HepG2 (cell line): Measurements from ENCODE around the gene B4GALT7. TPM values are rescaled to one million over a fixed set of nuclear protein-coding genes. Genes with fewer than 3 reads are reported as not detected.
A peak's percentile ranks its signal among the peaks of the same experiment; 100 is the strongest.

Experiments
- BHLHE40 ChIP-seq: IDR thresholded peaks from 2 replicates; pipeline ENCODE4 v1.6.1; 2011; ENCODE audit warnings: low read length, improper control_type of control experiment
- BRF2 ChIP-seq: sonication (generic); formaldehyde crosslinking; IDR thresholded peaks from 2 replicates; pipeline ENCODE4 v1.8.1; 2022; ENCODE audit warnings: mild to moderate bottlenecking, missing genetic modification reagents
- CCAR2 ChIP-seq: fragments of 200-400 bp; formaldehyde crosslinking; optimal IDR thresholded peaks from 2 replicates; pipeline ENCODE3; 2018; ENCODE audit warnings: low read depth, mild to moderate bottlenecking, low read length, moderate library complexity
- CREB3 ChIP-seq: sonication (generic); formaldehyde crosslinking; IDR thresholded peaks from 2 replicates; pipeline ENCODE4 v1.5.0; 2020; ENCODE audit warnings: missing genetic modification reagents
- DNMT1 ChIP-seq: sonication (generic); formaldehyde crosslinking; IDR thresholded peaks from 2 replicates; pipeline ENCODE4 v1.5.1; 2020; ENCODE audit warnings: mild to moderate bottlenecking, missing genetic modification reagents
- FUBP1 ChIP-seq: sonication (generic); formaldehyde crosslinking; IDR thresholded peaks from 2 replicates; pipeline ENCODE4 v1.5.1; 2020; ENCODE audit warnings: missing genetic modification reagents, mild to moderate bottlenecking, borderline replicate concordance
- HNRNPK ChIP-seq: fragments of 200-400 bp; formaldehyde crosslinking; IDR thresholded peaks from 2 replicates; pipeline ENCODE4 v1.6.1; 2018; ENCODE audit warnings: low read length, low read depth, moderate library complexity, mild to moderate bottlenecking; ENCODE audit not compliant: poor library complexity, severe bottlenecking
- KMT2B ChIP-seq: IDR thresholded peaks from 2 replicates; pipeline ENCODE4 v1.6.1; 2016; ENCODE audit warnings: missing genetic modification reagents, missing compliant biosample characterization
- PCBP1 ChIP-seq: fragments of 200-400 bp; formaldehyde crosslinking; IDR thresholded peaks from 2 replicates; pipeline ENCODE4 v1.6.1; 2017; ENCODE audit warnings: mild to moderate bottlenecking, low read depth, low read length, borderline replicate concordance
- RCOR2 ChIP-seq: IDR thresholded peaks from 2 replicates; pipeline ENCODE4 v1.6.1; 2016; ENCODE audit warnings: missing biosample characterization, missing genetic modification reagents
- RERE ChIP-seq: IDR thresholded peaks from 2 replicates; pipeline ENCODE4 v1.6.1; 2016; ENCODE audit warnings: low read depth, missing genetic modification reagents, missing compliant biosample characterization
- SIX1 ChIP-seq: sonication (generic); formaldehyde crosslinking; IDR thresholded peaks from 2 replicates; pipeline ENCODE4 v1.4.0; 2020; ENCODE audit warnings: missing genetic modification reagents, borderline replicate concordance
- YY1 ChIP-seq: IDR thresholded peaks from 2 replicates; pipeline ENCODE4 v1.6.1; 2011; ENCODE audit warnings: low read length, low read depth, moderate library complexity, mild to moderate bottlenecking; ENCODE audit not compliant: insufficient read depth, insufficient replicate concordance
- ZNF224 ChIP-seq: sonication (generic); formaldehyde crosslinking; IDR thresholded peaks from 2 replicates; pipeline ENCODE4 v1.5.0; 2020; ENCODE audit warnings: mild to moderate bottlenecking, missing genetic modification reagents
- ZNF335 ChIP-seq: sonication (generic); formaldehyde crosslinking; IDR thresholded peaks from 2 replicates; pipeline ENCODE4 v1.4.0; 2020; ENCODE audit warnings: missing genetic modification reagents
- ZNF354B ChIP-seq: sonication (generic); formaldehyde crosslinking; IDR thresholded peaks from 2 replicates; pipeline ENCODE4 v1.8.0; 2022; ENCODE audit warnings: mild to moderate bottlenecking, missing genetic modification reagents
- ZNF44 ChIP-seq: sonication (generic); formaldehyde crosslinking; IDR thresholded peaks from 2 replicates; pipeline ENCODE4 v1.5.1; 2020; ENCODE audit warnings: mild to moderate bottlenecking, missing genetic modification reagents
- ZNF501 ChIP-seq: sonication (generic); formaldehyde crosslinking; IDR thresholded peaks from 2 replicates; pipeline ENCODE4 v1.5.1; 2020; ENCODE audit warnings: mild to moderate bottlenecking, moderate library complexity, missing genetic modification reagents
- ZNF713 ChIP-seq: sonication (generic); formaldehyde crosslinking; IDR thresholded peaks from 2 replicates; pipeline ENCODE4 v1.4.0; 2020; ENCODE audit warnings: mild to moderate bottlenecking, missing genetic modification reagents
- ZNF766 ChIP-seq: sonication (generic); formaldehyde crosslinking; IDR thresholded peaks from 2 replicates; pipeline ENCODE4 v1.5.0; 2020; ENCODE audit warnings: missing genetic modification reagents, borderline replicate concordance
- polyA plus RNA-seq, 8 experiments: library from polyadenylated mRNA; depleted of rRNA in 3 of 8; stranded (reverse) in 7 of 8; unstranded in 1 of 8; fragments of >200 nt; fragmentation: Illumina TruSeq in 4 of 8; extraction: Trizol in 4 of 8; gene quantifications; 2 replicates each; pipeline versions ENCODE4 v1.2.1 to v1.2.3, GENCODE V29; 2011 to 2016; ENCODE audit warnings: low read depth in 4 of 8, missing spikeins in 1 of 8, mixed read lengths in 1 of 8; ENCODE audit not compliant: insufficient read depth in 1 of 8
- total RNA-seq, 5 experiments: library from RNA; depleted of rRNA; stranded (reverse); fragments of >200 nt; fragmentation: Illumina TruSeq; extraction: Trizol; gene quantifications; 2 replicates each; pipeline ENCODE4 v1.2.3, GENCODE V29; 2016; ENCODE audit warnings: low read depth in 1 of 5

The B4GALT7 gene
- total and polyA plus RNA-seq, 2 of the 13 experiments (the other 11 are each of a cell fraction or from before 2014, with no cell fraction given) = 16.4 to 20.5 TPM

- 0 out of 2 replicates have a peak, but pooled peaks have one; percentile 52 for TF ChIP-seq CREB3 (CRISPR knock-in tag)
- TF ChIP-seq ZNF501 (CRISPR knock-in tag) = no peak
- TF ChIP-seq PCBP1 = no peak
- TF ChIP-seq CCAR2 = no peak
- no peak for TF ChIP-seq BHLHE40
- no peak for TF ChIP-seq ZNF713 (CRISPR knock-in tag)
- no peak for TF ChIP-seq HNRNPK
- TF ChIP-seq SIX1 (CRISPR knock-in tag) = no peak
- no peak for TF ChIP-seq FUBP1 (CRISPR knock-in tag)
- TF ChIP-seq ZNF44 (CRISPR knock-in tag) = no peak
- no peak for TF ChIP-seq ZNF766 (CRISPR knock-in tag)
- TF ChIP-seq BRF2 (CRISPR knock-in tag) = no peak
- no peak for TF ChIP-seq RCOR2 (CRISPR knock-in tag)
- peak; percentile 89 for TF ChIP-seq YY1
- no peak for TF ChIP-seq ZNF335 (CRISPR knock-in tag)
- TF ChIP-seq KMT2B (CRISPR knock-in tag) = peak; percentile 47; the same call in 1 of the 2 replicates
- no peak for TF ChIP-seq ZNF354B (CRISPR knock-in tag)
- no peak for TF ChIP-seq DNMT1 (CRISPR knock-in tag)
- TF ChIP-seq RERE (CRISPR knock-in tag) = peak; percentile 53; the same call in 1 of the 2 replicates
- no peak for TF ChIP-seq ZNF224 (CRISPR knock-in tag)
Observed at GRCh38 chr5:177599731-177600507, at the start of gene B4GALT7 (continued).
